HL-60 (cell line): ENCODE data around the gene MIPOL1.
"Not testable (repeated sequence)": the region's sequence is repeated elsewhere in the genome, so short reads cannot be mapped to it uniquely, and the experiment has no call there.

ENCODE experiments used
- CTCF ChIP-seq: IDR thresholded peaks from one replicate; pipeline ENCODE4 v1.5.1; 2011; ENCODE audit warnings: low read length, control low read depth, inconsistent platforms; ENCODE audit not compliant: insufficient read depth
- GABPA ChIP-seq: IDR thresholded peaks from 2 replicates; pipeline ENCODE4 v1.6.1; 2012; ENCODE audit warnings: low read depth
- POLR2AphosphoS5 ChIP-seq: IDR thresholded peaks from 2 replicates; pipeline ENCODE4 v1.6.1; 2012; ENCODE audit warnings: low read depth
- REST ChIP-seq: IDR thresholded peaks from 2 replicates; pipeline ENCODE4 v1.6.1; 2012; ENCODE audit warnings: low read depth; ENCODE audit not compliant: insufficient replicate concordance

GRCh38 chr14:37225668-37226067, 27.9 kb downstream of the MIPOL1 start:
- not testable (repeated sequence) for TF ChIP-seq CTCF, GABPA, POLR2AphosphoS5, REST
